Esophagus muscularis mucosa (tissue), 4 donors: ENCODE data around the gene ZBTB7C. TPM values are rescaled to one million over a fixed set of nuclear protein-coding genes. Genes with fewer than 3 reads are reported as not detected.

Experiments used
- DNase-seq: peaks from one replicate; pipeline ENCODE4 v3.0.0-alpha.2; 2017; ENCODE audit errors: extremely low spot score
- H3K27ac ChIP-seq, 4 donors: fragments of 200-600 bp; sonication (generic); replicated peaks in 1 of 4; 1 replicate in 3 of 4; 2 replicates in 1 of 4; pipeline ENCODE4 v1.5.1; 2016 to 2019; ENCODE audit warnings: mild to moderate bottlenecking in 1 of 4
- H3K27me3 ChIP-seq, 4 donors: fragments of 200-600 bp; sonication (generic); one replicate each; pipeline versions ENCODE4 v1.5.1 to v1.6.0; 2016 to 2019
- H3K36me3 ChIP-seq, 4 donors: fragments of 200-600 bp; sonication (generic); one replicate each; pipeline ENCODE4 v1.5.1; 2016 to 2019
- H3K4me1 ChIP-seq, 4 donors: fragments of 200-600 bp; sonication (generic); one replicate each; pipeline ENCODE4 v1.5.1; 2016 to 2019
- H3K4me3 ChIP-seq, 4 donors: fragments of 200-600 bp; sonication (generic); 1 replicate in 2 of 4; 2 replicates in 2 of 4; pipeline ENCODE4 v1.5.1; 2016 to 2019; ENCODE audit warnings: mild to moderate bottlenecking in 4 of 4, moderate library complexity in 1 of 4
- H3K9me3 ChIP-seq, 4 donors: fragments of 200-600 bp; sonication (generic); 1 replicate in 3 of 4; 2 replicates in 1 of 4; pipeline ENCODE4 v1.5.1; 2016 to 2019
- EP300 ChIP-seq: sonication (generic); formaldehyde crosslinking; IDR thresholded peaks from one replicate; pipeline ENCODE4 v1.6.1; 2017; ENCODE audit warnings: antibody characterized with exemption
- POLR2A ChIP-seq: fragments of 450-650 bp; IDR thresholded peaks from one replicate; pipeline ENCODE4 v1.6.1; 2017; ENCODE audit warnings: antibody characterized with exemption, moderate library complexity, mild to moderate bottlenecking, low read depth
- POLR2AphosphoS5 ChIP-seq, 2 donors: sonication (generic); formaldehyde crosslinking; IDR thresholded peaks; one replicate each; pipeline ENCODE4 v1.6.1; 2017; ENCODE audit warnings: antibody characterized with exemption in 2 of 2
- WGBS: methylation state at CpG from one replicate; pipeline ENCODE4 v1.1.5; 2018; 5-methylcytosine and 5-hydroxymethylcytosine counted together
- intact Hi-C: fragments of 100-400 bp; cut with DNase I; formaldehyde crosslinking; loops from one replicate; pipeline ENCODE4 v1.15.1; 2023
- total RNA-seq, 4 donors: library from RNA; depleted of rRNA; stranded (reverse); fragments of >200 nt; gene quantifications; one replicate each; pipeline versions ENCODE4 v1.1.0 to v1.2.1, GENCODE V29; 2016
- TF ChIP-seq, protein P1 (sequence below), 3 experiments: fragments of 200-600 bp in 2 of 3; fragments of 450-650 bp in 1 of 3; sonication (generic) in 2 of 3; IDR thresholded peaks; one replicate each; pipeline ENCODE4 v1.5.1; 2017 to 2019; ENCODE audit warnings: antibody characterized with exemption in 3 of 3, mild to moderate bottlenecking in 2 of 3, moderate library complexity in 1 of 3

Gene ZBTB7C
- total RNA-seq, 4 donors from 2014 or later: 6.3 to 13.2 (median 9.1) TPM

DNA sequence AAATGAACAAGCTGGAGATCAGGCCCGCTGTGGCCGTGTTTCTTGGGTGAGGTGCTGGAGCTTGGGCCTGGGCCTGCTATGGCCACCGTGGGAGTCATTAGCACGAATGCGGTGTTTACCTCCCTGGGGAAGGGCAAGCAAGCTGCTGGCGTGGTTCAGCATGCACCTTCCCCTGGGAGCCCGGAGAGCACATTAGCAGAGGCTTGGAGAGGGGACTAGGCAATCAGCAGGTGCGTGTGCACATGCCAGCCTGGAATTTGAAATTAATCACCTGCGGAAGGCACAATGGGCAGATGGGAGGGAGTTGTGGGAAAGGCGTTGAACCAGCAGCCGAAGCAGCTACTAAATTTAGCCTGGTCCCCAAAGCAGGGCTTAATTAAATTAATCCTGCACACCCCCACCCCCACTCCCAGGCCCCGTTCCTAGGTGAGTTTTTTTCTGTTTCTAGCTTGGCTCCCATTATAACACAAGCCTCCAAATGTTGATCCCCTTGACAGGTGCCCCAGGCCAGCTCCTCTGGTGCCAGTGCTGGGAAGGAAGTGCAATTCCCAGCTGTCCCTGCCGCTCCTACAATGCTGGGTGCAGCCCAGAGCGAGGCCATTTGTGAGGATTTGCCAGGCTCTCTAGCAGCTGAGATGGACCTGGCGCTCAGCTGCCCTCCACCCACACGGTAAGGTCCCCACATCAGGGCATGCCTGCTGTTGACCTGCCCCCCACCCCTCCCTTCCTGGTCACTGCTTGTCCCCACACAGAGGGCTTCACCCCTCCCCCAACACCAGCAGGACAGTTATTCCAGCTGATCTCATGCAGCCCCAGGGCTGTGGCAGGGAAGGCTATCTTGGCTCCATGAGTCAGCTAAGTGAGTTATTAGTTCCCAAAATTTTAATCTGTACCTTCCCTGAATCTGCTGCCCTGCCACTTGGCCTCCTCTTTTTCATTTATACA, 115.0 kb downstream of the ZBTB7C start:
- Histone ChIP-seq H3K36me3 (no peaks in the 10 kb centered on the region), H3K4me1 (peaks cover 5 to 33% (median 29%) of the 10 kb centered on the region in 4 donors), H3K27ac (peak overlapping the region; percentile 57 to 62 (median 60)), H3K4me3 (no peak overlapping the region), H3K27me3 (no peaks in the 10 kb centered on the region), H3K9me3 (no peaks in the 10 kb centered on the region)
- TF ChIP-seq, protein P1, sequence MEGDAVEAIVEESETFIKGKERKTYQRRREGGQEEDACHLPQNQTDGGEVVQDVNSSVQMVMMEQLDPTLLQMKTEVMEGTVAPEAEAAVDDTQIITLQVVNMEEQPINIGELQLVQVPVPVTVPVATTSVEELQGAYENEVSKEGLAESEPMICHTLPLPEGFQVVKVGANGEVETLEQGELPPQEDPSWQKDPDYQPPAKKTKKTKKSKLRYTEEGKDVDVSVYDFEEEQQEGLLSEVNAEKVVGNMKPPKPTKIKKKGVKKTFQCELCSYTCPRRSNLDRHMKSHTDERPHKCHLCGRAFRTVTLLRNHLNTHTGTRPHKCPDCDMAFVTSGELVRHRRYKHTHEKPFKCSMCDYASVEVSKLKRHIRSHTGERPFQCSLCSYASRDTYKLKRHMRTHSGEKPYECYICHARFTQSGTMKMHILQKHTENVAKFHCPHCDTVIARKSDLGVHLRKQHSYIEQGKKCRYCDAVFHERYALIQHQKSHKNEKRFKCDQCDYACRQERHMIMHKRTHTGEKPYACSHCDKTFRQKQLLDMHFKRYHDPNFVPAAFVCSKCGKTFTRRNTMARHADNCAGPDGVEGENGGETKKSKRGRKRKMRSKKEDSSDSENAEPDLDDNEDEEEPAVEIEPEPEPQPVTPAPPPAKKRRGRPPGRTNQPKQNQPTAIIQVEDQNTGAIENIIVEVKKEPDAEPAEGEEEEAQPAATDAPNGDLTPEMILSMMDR (IDR thresholded peaks at IDR 0.05): no peak
- TF ChIP-seq POLR2A (no peak), POLR2AphosphoS5 (IDR thresholded peaks at IDR 0.05) (no peak), EP300 (no peak)
- WGBS: 83% methylated on average over 13 of the region's 16 CpGs
- intact Hi-C loops: no loop called here
- no peak for DNase-seq

DNA sequence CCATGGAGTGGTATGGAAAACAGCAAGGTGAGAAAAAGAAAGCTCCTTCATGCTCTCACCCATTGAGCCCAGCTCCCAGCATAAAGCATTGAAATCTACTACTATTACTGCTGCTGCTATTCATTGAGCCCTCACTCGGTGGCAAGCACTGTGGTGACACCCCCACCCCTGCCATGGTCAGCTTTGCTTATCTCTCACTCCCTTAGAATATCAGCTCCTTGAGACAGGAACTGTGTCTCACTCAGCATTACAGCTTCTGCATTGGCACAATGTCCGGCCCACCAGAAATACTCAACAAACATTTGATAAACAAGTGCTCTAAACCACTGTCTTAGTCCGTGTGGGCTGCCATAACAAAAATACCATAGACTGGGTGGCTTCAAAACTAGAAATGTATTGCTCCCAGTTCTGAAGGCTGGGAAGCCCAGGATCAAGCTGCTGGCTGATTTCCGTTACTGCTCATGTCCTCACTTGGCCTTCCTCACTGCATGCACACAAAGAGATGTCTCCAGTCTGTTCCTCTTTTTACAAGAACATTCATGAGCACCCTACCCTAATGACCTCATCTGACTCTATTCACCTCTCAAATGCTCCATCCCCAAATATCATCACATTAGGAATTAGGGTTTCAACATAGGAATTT, 116.3 kb downstream of the ZBTB7C start:
- intact Hi-C loops: no loop called here
- Histone ChIP-seq H3K27me3 (no peaks in the 10 kb centered on the region), H3K36me3 (no peaks in the 10 kb centered on the region), H3K9me3 (no peaks in the 10 kb centered on the region), H3K27ac (no peak overlapping the region), H3K4me3 (no peak overlapping the region), H3K4me1 (peaks cover 5 to 33% (median 29%) of the 10 kb centered on the region in 4 donors)
- DNase-seq: no peak
- TF ChIP-seq EP300: no peak
- no peak for TF ChIP-seq POLR2AphosphoS5 (IDR thresholded peaks at IDR 0.05)
- no peak for TF ChIP-seq POLR2A
- TF ChIP-seq, protein P1 (IDR thresholded peaks at IDR 0.05): no peak
- 76% methylated on average over 4 of the region's 4 CpGs for WGBS

DNA sequence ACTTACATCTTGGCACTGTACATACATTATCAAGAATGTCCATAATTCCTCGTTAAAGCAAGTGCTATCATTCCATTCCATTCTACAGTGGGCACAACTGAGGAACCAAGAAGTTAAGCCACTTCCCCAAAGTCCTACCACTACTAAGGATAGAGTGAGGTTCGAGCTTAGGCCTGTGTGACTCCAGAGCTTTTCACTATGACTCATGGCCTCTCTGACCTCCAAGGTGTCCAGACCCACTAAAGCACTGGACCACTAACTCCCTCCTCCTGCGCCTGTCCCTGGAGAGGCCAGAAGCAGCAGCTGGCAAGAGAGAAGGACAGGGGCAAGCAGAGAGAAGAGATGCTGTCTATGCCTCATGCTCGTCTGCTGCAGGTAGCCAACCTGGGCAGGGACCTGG, 117.0 kb downstream of the ZBTB7C start:
- Histone ChIP-seq H3K36me3 (no peaks in the 10 kb centered on the region), H3K27me3 (no peaks in the 10 kb centered on the region), H3K9me3 (no peaks in the 10 kb centered on the region), H3K4me1 (peaks cover 5 to 33% (median 29%) of the 10 kb centered on the region in 4 donors), H3K27ac (no peak overlapping the region), H3K4me3 (no peak overlapping the region)
- WGBS: 82% methylated on average over 4 of the region's 4 CpGs
- intact Hi-C loops: no loop called here
- DNase-seq: no peak
- TF ChIP-seq POLR2AphosphoS5 (IDR thresholded peaks at IDR 0.05): no peak
- TF ChIP-seq, protein P1 (IDR thresholded peaks at IDR 0.05): no peak

DNA sequence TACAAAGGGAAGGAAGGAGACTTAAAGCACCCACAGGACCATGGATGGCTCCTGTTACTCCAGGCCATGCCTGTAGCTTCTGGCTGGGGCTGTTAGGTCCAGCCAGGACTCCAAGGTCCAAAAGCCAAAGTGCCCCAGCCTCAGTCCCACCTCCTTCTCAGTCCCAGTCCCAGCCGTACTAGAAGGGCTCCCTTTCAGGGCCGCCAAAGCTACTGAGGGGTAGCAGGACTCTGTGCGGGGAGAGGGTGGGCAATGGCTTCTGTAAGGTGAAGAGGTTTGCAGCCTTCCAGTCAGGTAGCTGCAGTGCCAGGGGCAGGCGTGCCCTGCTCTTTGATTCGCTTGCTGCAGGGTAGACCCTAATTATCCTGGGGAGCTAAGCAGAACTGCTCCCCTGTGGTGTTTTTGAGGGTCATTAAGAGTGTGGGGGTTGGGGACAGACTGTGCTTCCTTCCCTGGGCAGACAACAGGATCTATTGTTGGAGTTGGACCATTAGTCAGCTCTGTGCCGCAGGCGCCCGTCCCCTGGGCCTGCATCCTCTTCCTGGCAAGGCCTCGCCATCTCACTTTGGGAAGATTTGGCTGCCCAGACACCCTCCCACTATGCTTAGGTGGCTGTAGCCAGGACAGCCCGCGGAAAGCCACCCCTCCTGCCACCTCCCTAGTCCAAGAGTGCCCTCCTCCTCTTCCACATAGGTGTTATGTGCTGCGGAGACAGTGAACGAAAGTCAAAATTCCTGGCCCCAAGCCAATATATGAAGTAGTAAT, 118.8 kb downstream of the ZBTB7C start:
- Histone ChIP-seq H3K27me3 (no peaks in the 10 kb centered on the region), H3K9me3 (peaks cover 0 to 1% (median 0%) of the 10 kb centered on the region in 4 donors), H3K4me3 (no peak overlapping the region), H3K36me3 (no peaks in the 10 kb centered on the region), H3K4me1 (peaks cover 4 to 24% (median 18%) of the 10 kb centered on the region in 4 donors), H3K27ac (no peak overlapping the region)
- intact Hi-C loops: no loop called here
- 71% methylated on average over 13 of the region's 13 CpGs for WGBS
- TF ChIP-seq POLR2A (no peak), EP300 (no peak), POLR2AphosphoS5 (IDR thresholded peaks at IDR 0.05) (no peak)
- TF ChIP-seq, protein P1 (IDR thresholded peaks at IDR 0.05): no peak
- no peak for DNase-seq
